Sigmoid colon (tissue), 4 donors: ENCODE results near the gene TAF11L5.

Source experiments
- EP300 ChIP-seq, 4 donors: sonication (generic); formaldehyde crosslinking; IDR thresholded peaks; one replicate each; pipeline ENCODE4 v1.6.1; 2017; ENCODE audit warnings: antibody characterized with exemption in 4 of 4
- POLR2A ChIP-seq, 2 donors: fragments of 450-650 bp; IDR thresholded peaks; one replicate each; pipeline ENCODE4 v1.6.1; 2016; ENCODE audit warnings: antibody characterized with exemption in 2 of 2, mild to moderate bottlenecking in 2 of 2, moderate library complexity in 2 of 2

DNA sequence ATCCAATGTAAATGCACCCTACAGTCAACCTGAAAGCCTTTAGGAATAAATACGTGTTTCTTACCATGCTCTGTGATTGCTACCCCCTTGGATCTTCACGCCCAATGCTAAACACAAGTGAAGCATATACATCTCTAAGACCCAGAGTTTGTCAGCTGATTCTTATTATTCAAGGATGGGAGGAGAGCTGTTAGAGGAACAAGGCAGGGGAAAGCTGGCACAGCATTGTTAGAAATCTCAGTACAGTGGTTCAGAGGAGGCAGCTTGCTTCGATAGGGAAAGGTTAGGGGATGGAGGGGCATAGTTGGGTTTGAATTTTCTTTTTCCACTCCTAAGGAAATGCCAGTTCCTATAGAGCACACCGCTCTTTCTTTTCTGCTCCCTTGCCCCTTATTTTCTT is 43.7 kb upstream of the TAF11L5 start:
- TF ChIP-seq POLR2A (IDR thresholded peaks at IDR 0.05) (no peak), EP300 (IDR thresholded peaks at IDR 0.05) (no peak)
